Measurements from ENCODE around the gene GAK.
"Not testable (repeated sequence)": the region's sequence is repeated elsewhere in the genome, so short reads cannot be mapped to it uniquely, and the experiment has no call there.

The GAK gene

GRCh38 chr4:813900-814299 is 118.2 kb downstream of the GAK start:
- DNase-seq (ENCODE audit: low spot score), result no peak
- TF ChIP-seq, protein P1, sequence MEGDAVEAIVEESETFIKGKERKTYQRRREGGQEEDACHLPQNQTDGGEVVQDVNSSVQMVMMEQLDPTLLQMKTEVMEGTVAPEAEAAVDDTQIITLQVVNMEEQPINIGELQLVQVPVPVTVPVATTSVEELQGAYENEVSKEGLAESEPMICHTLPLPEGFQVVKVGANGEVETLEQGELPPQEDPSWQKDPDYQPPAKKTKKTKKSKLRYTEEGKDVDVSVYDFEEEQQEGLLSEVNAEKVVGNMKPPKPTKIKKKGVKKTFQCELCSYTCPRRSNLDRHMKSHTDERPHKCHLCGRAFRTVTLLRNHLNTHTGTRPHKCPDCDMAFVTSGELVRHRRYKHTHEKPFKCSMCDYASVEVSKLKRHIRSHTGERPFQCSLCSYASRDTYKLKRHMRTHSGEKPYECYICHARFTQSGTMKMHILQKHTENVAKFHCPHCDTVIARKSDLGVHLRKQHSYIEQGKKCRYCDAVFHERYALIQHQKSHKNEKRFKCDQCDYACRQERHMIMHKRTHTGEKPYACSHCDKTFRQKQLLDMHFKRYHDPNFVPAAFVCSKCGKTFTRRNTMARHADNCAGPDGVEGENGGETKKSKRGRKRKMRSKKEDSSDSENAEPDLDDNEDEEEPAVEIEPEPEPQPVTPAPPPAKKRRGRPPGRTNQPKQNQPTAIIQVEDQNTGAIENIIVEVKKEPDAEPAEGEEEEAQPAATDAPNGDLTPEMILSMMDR (IDR thresholded peaks at IDR 0.05), result no peak
- Histone ChIP-seq H3K27ac (no peak overlapping the region), H3K4me3 (no peak overlapping the region)

DNA sequence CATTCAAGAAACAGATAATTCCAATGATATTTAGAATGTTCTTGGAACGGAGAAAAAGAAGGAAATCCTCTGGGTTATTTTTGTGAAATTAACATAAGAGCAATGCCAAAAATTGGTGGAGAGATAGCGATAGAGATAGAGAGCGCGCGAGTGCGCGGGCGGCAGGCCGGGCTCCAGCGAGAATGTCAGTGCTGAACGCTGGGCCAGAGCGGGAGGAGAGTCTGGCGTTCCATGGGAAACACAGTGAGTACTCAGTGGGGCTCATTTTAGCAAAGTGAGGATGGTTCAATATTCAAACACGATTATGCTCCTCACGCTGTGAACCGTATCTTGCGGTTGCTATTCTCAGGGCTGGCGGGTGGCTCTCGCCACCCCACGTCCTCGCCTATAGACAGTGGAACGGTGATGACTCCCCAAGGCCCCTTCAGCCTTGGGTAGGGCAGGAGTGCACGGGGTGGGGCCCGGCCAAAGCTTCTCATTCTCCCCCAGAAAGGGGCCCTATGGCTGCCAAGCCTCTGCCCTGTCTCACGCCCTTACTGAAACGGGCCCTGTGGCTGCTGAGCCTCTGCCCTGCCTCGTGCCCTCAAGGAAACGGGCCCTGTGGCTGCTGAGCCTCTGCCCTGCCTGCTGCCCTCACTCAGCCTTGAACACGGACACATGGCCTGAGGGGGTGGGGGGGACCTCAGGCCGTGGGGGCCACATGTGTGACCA is 123.1 kb downstream of the GAK start:
- DNase-seq (ENCODE audit: low spot score), result no peak

GRCh38 chr4:807792-808191 is 124.3 kb downstream of the GAK start:
- Histone ChIP-seq H3K27ac (no peak overlapping the region), H3K4me3 (no peak overlapping the region)
- TF ChIP-seq, protein P1 (IDR thresholded peaks at IDR 0.05), result no peak
- no peak for DNase-seq (ENCODE audit: low spot score)

More for the DNA sequence above, 123.1 kb downstream of the GAK start:
- Histone ChIP-seq H3K27ac (no peak overlapping the region), H3K4me3 (no peak overlapping the region)
- TF ChIP-seq, protein P1 (IDR thresholded peaks at IDR 0.05), result no peak

- not testable (repeated sequence) for H3K27ac ChIP-seq; DNase-seq (ENCODE audit: low spot score); H3K4me3 ChIP-seq
These were observed 125.1 kb downstream of the GAK start for GRCh38 chr4:806979-807378.

DNA sequence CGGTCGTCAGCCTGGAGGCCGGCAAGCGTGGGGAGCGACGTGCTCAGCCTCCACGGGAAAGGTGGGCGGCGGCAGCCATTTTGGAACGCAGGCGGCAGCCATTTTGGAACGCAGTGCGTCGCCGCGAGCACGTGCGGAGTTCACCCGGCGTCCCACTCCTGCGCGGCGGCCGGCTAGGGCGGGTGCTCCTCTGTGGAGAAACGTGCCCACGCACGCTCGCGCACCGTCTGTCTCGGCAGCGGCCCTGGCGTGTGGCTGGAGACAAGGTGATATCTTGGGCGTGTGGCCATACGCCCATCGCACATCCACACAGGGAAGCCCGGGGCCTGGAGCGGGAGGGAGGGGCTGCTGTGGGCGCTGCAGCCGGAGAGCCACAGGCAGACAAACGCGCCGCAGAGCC is 127.3 kb downstream of the GAK start:
- no peak for DNase-seq (ENCODE audit: low spot score)
- TF ChIP-seq, protein P1 (IDR thresholded peaks at IDR 0.05), result no peak
- Histone ChIP-seq H3K27ac (no peak overlapping the region), H3K4me3 (no peak overlapping the region)

DNA sequence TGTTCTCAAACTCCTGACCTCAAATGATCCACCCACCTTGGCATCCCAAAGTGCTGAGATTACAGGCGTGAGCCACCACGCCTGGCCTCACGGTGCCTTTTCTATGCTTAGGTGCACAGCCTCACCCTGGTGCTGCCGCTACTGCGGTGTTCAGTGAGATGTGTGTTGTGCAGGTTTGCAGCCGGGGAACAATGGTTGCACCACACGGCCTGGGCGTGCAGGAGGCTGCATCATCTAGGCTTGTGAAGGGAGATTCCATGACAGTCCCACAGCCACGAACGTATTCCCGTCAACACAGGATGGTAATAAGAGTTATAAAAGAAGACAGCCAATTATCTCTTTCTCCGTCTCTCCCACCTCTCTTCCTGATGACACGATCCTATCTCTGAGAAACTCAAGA is 128.2 kb downstream of the GAK start:
- no peak for DNase-seq (ENCODE audit: low spot score)
- Histone ChIP-seq H3K27ac (no peak overlapping the region), H3K4me3 (no peak overlapping the region)
- TF ChIP-seq, protein P1 (IDR thresholded peaks at IDR 0.05), result no peak

- DNase-seq (ENCODE audit: low spot score), result no peak
- no peak overlapping the region for H3K27ac ChIP-seq
These were observed 130.5 kb downstream of the GAK start for GRCh38 chr4:801436-802124.

More at GRCh38 chr4:801436-802124, 130.5 kb downstream of the GAK start:
- no peak overlapping the region for H3K4me3 ChIP-seq
- TF ChIP-seq, protein P1 (IDR thresholded peaks at IDR 0.05), result no peak
